Pancreas (tissue), 10 donors: ENCODE measurements around the gene ADCY3. TPM values are rescaled to one million over a fixed set of nuclear protein-coding genes. Genes with fewer than 3 reads are reported as not detected.

Source experiments
- ATAC-seq, 4 donors: fragments of 200-7000 bp; cut with Tn5 transposase; one replicate each; pipeline versions ENCODE4 v1.8.0 to v1.9.1; 2020; ENCODE audit warnings: mild to moderate bottlenecking in 4 of 4, moderate library complexity in 4 of 4
- DNase-seq, 6 donors: peaks; one replicate each; pipeline ENCODE4 v3.0.0-alpha.2; 2020
- FAIRE-seq: peaks from 2 replicates; lab custom pipeline; 2012; peaks lifted over from hg19 to GRCh38; lab: Jason Lieb, UNC
- H3K27ac ChIP-seq, 4 donors: fragments of 200-600 bp; sonication (generic); 1 replicate in 3 of 4; 2 replicates in 1 of 4; pipeline versions ENCODE4 v1.5.0 to v1.8.0; 2020
- H3K27me3 ChIP-seq, 4 donors: fragments of 200-600 bp; one replicate each; pipeline ENCODE4 v1.8.0; 2021
- H3K36me3 ChIP-seq, 3 donors: fragments of 200-600 bp; sonication (generic) in 1 of 3; one replicate each; pipeline versions ENCODE4 v1.5.0 to v1.8.0; 2020 to 2021
- H3K4me1 ChIP-seq, 3 donors: fragments of 200-600 bp; one replicate each; pipeline ENCODE4 v1.8.0; 2021
- H3K4me3 ChIP-seq, 4 donors: fragments of 200-600 bp; sonication (generic) in 2 of 4; one replicate each; pipeline versions ENCODE4 v1.5.0 to v1.8.0; 2020 to 2021
- H3K9me3 ChIP-seq, 4 donors: fragments of 200-600 bp; one replicate each; pipeline ENCODE4 v1.8.0; 2021
- CTCF ChIP-seq, 4 donors: fragments of 200-600 bp; sonication (generic) in 3 of 4; IDR thresholded peaks; one replicate each; pipeline versions ENCODE4 v1.5.0 to v1.8.0; 2021; ENCODE audit warnings: antibody characterized with exemption in 4 of 4
- WGBS, 2 donors: extraction: QIAGEN DNeasy Blood & Tissue Kit; methylation state at CpG; one replicate each; pipeline ENCODE4 v1.1.7; 2013; 5-methylcytosine and 5-hydroxymethylcytosine counted together
- intact Hi-C, 3 donors: fragments of 100-400 bp; cut with DNase I; formaldehyde crosslinking; loops; one replicate each; pipeline versions ENCODE4 v1.11.1 to v1.14.2; 2022
- polyA plus RNA-seq, 2 donors: library from polyadenylated mRNA; stranded (reverse); fragments of 200-250 nt; gene quantifications; one replicate each; pipeline ENCODE4 v1.2.3, GENCODE V29; 2013
- total RNA-seq, 6 donors: library from RNA; stranded (reverse); fragmentation: NEBNext Ultra II Directional in 4 of 6; extraction: Animal tissue kit (Norgen Biotek cat#: 25700) in 4 of 6; gene quantifications; one replicate each; pipeline versions ENCODE4 v1.2.1 to v1.2.4, GENCODE V29; 2021 to 2023
- donor health status: healthy with polysubstance abuse.
- donor health status: DM: no; HTN: no; CAD: no; lungs with moderate emphysema.
- donor health status: DM: no; HTN: no; CAD: no.
- donor health status: control.
- donor health status: control.
- donor health status: Bipolar disorder and iron deficiency.
- donor health status: DM: yes; HTN: yes; CAD: no.
- donor health status: DM: no; HTN: no; CAD: no.
- donor health status: DM: no; HTN: no; CAD: no.
- donor health status: DM: yes; HTN: yes; CAD: no.

The ADCY3 gene
- total and polyA plus RNA-seq, 8 donors = 4.7 to 29.4 (median 11.0) TPM

GRCh38 chr2:24948506-24948905 is 28.5 kb upstream of the ADCY3 start:
- intact Hi-C loops = no loop called here
- Histone ChIP-seq H3K36me3 (peaks cover 3 to 30% (median 14%) of the 10 kb centered on the region in 3 donors), H3K4me1 (no peaks in the 10 kb centered on the region), H3K4me3 (no peak overlapping the region), H3K27me3 (no peaks in the 10 kb centered on the region), H3K9me3 (no peaks in the 10 kb centered on the region), H3K27ac (no peak overlapping the region)
- no peak for ATAC-seq
- TF ChIP-seq CTCF (IDR thresholded peaks at IDR 0.05) = no peak
- 92 to 96% methylated on average over 6 of the region's 6 CpGs for WGBS, 2 donors
- FAIRE-seq = no peak
- DNase-seq = no peak

- Histone ChIP-seq H3K4me3 (no peak overlapping the region), H3K27me3 (no peaks in the 10 kb centered on the region), H3K9me3 (no peaks in the 10 kb centered on the region), H3K4me1 (no peaks in the 10 kb centered on the region), H3K27ac (no peak overlapping the region), H3K36me3 (peaks cover 3 to 30% (median 14%) of the 10 kb centered on the region in 3 donors)
- no peak for TF ChIP-seq CTCF (IDR thresholded peaks at IDR 0.05)
- DNase-seq (no peak), ATAC-seq (no peak), FAIRE-seq (no peak)
- WGBS, 2 donors = 64 to 80% methylated on average over 3 of the region's 3 CpGs
- intact Hi-C loops = no loop called here
Observed at GRCh38 chr2:24947561-24948157, 27.6 kb upstream of the ADCY3 start.

GRCh38 chr2:24945907-24946306 is 25.9 kb upstream of the ADCY3 start:
- Histone ChIP-seq H3K9me3 (no peaks in the 10 kb centered on the region), H3K4me1 (no peaks in the 10 kb centered on the region), H3K4me3 (no peak overlapping the region), H3K36me3 (peaks cover 0 to 21% (median 14%) of the 10 kb centered on the region in 3 donors), H3K27ac (no peak overlapping the region), H3K27me3 (no peaks in the 10 kb centered on the region)
- no peak for DNase-seq
- no peak for TF ChIP-seq CTCF (IDR thresholded peaks at IDR 0.05)
- no peak for ATAC-seq
- intact Hi-C loops = no loop called here
- no peak for FAIRE-seq
- WGBS, 2 donors = 94 to 95% methylated on average over 4 of the region's 4 CpGs

- H3K27me3 ChIP-seq = no peaks in the 10 kb centered on the region
- H3K9me3 ChIP-seq = no peaks in the 10 kb centered on the region
- peaks cover 0 to 14% (median 14%) of the 10 kb centered on the region in 3 donors for H3K36me3 ChIP-seq
- TF ChIP-seq CTCF (IDR thresholded peaks at IDR 0.05) = no peak
- 82% methylated on average over 7 of the region's 7 CpGs for WGBS, 2 donors
- DNase-seq = no peak
- H3K27ac ChIP-seq = no peak overlapping the region
- no peak for FAIRE-seq
- no peak overlapping the region for H3K4me3 ChIP-seq
- no peaks in the 10 kb centered on the region for H3K4me1 ChIP-seq
- intact Hi-C loops = no loop called here
- ATAC-seq = no peak
Observed at GRCh38 chr2:24943427-24944053, 23.5 kb upstream of the ADCY3 start.

- H3K27me3 ChIP-seq = no peaks in the 10 kb centered on the region
- no peaks in the 10 kb centered on the region for H3K4me1 ChIP-seq
- H3K36me3 ChIP-seq = no peaks in the 10 kb centered on the region
- FAIRE-seq (no peak), DNase-seq (no peak), ATAC-seq (no peak)
- intact Hi-C loops = no loop called here
- 63 to 67% methylated on average over 6 of the region's 6 CpGs for WGBS, 2 donors
- H3K27ac ChIP-seq = no peak overlapping the region
- TF ChIP-seq CTCF (IDR thresholded peaks at IDR 0.05) = no peak
- no peaks in the 10 kb centered on the region for H3K9me3 ChIP-seq
- no peak overlapping the region for H3K4me3 ChIP-seq
Observed at GRCh38 chr2:24939353-24939752, 19.3 kb upstream of the ADCY3 start.
